Loucy (cell line): Measurements from ENCODE around the gene TPM4.

Experiments used
- EZH2phosphoT487 ChIP-seq: fragments of 200-600 bp; IDR thresholded peaks from 2 replicates; pipeline ENCODE4 v1.6.1; 2018; ENCODE audit warnings: antibody characterized with exemption, mild to moderate bottlenecking, moderate library complexity, borderline replicate concordance
- TF ChIP-seq, protein P1 (sequence below): fragments of 200-600 bp; sonication (generic); conservative IDR thresholded peaks from 2 replicates; pipeline ENCODE4 v1.5.1; 2014; ENCODE audit warnings: mild to moderate bottlenecking, antibody characterized with exemption, low read length

DNA sequence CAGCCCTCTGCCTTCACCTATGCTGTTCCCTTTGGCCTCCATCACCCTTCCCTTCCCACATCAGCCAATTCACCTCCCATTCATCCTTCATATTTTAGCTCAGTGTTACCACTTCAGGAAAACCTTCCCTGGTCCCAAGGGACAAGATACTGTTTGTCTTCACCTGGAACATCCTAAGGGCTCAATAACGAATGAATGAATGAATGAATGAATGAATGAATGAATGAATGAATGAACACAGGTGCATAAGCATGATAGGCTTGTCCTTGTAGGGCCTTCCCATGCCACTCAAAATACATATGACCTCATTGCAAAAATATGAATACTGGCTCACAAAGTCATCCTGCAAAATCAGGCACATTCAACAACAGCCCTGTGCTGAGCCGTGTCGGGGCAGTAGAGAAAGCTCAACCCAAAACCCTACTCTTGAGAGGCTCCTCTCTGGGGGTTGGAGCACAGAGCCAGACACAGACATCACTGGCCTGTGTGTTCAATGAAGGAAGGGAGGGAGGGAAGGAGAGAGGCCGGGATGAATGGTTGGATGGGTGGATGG, 33.7 kb upstream of the TPM4 start:
- TF ChIP-seq, protein P1, sequence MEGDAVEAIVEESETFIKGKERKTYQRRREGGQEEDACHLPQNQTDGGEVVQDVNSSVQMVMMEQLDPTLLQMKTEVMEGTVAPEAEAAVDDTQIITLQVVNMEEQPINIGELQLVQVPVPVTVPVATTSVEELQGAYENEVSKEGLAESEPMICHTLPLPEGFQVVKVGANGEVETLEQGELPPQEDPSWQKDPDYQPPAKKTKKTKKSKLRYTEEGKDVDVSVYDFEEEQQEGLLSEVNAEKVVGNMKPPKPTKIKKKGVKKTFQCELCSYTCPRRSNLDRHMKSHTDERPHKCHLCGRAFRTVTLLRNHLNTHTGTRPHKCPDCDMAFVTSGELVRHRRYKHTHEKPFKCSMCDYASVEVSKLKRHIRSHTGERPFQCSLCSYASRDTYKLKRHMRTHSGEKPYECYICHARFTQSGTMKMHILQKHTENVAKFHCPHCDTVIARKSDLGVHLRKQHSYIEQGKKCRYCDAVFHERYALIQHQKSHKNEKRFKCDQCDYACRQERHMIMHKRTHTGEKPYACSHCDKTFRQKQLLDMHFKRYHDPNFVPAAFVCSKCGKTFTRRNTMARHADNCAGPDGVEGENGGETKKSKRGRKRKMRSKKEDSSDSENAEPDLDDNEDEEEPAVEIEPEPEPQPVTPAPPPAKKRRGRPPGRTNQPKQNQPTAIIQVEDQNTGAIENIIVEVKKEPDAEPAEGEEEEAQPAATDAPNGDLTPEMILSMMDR: no peak
- TF ChIP-seq EZH2phosphoT487: no peak
